ENCODE results near the gene PLXNA4. TPM values are rescaled to one million over a fixed set of nuclear protein-coding genes. Genes with fewer than 3 reads are reported as not detected.

The PLXNA4 gene
- total RNA-seq, 1 experiment from 2014 or later = not detected

DNA sequence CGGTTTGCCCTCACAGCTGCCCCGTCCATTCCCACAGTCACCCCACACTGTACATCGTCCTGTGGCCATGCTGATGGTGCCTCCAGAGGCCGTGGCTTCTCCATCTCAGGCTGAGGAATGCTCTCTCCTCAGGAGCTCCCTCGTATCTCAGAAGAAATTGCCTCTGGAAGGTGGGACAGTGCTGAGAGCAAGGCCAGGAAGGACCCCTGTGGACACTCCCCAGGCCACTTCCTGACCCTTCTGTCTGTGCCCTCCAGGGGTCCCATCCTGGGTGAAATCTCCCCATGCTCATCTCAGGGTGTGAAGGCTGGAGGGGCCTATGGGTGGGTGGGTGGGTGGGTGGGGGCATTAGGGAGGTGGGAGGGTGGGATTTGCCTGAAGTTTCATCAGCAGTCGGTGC, 454.3 kb downstream of the PLXNA4 start:
- CTCF ChIA-PET = no interaction called here

More for the DNA sequence above, 454.3 kb downstream of the PLXNA4 start:
- Histone ChIP-seq H2AFZ (ENCODE audit: low read depth, low read length, poor library complexity, severe bottlenecking) (no peak overlapping the region), H4K20me1 (ENCODE audit: insufficient read depth) (no peaks in the 10 kb centered on the region), H3K79me2 (ENCODE audit: insufficient read depth, low read length) (no peaks in the 10 kb centered on the region), H3K4me1 (ENCODE audit: control insufficient read depth in 1 of 2, insufficient read depth in 2 of 2, low read length in 2 of 2) (no peaks in the 10 kb centered on the region; a peak in 1 of 4 replicates), H3K36me3 (ENCODE audit: control insufficient read depth in 1 of 2, insufficient read depth in 2 of 2, low read length in 2 of 2) (no peaks in the 10 kb centered on the region), H3K9me2 (ENCODE audit: insufficient read depth) (no peaks in the 10 kb centered on the region), H3K4me2 (ENCODE audit: low read length) (no peak overlapping the region), H3K27me3 (ENCODE audit: insufficient read depth, low read length) (peaks cover 33% of the 10 kb centered on the region; the same call in 1 of the 2 replicates), H3K9ac (ENCODE audit: low read length) (no peak overlapping the region), H3K9me3 (ENCODE audit: control insufficient read depth in 1 of 2, insufficient read depth in 1 of 2, low read depth in 1 of 2, low read length in 2 of 2) (no peaks in the 10 kb centered on the region), H3K4me3 (replicated peaks in 1 of 2; ENCODE audit: low read depth in 1 of 2, low read length in 2 of 2) (no peak overlapping the region), H3K27ac (ENCODE audit: low read depth, low read length) (no peak overlapping the region)
- ChIA-PET POLR2A (no interaction called here), RAD21 (ENCODE audit: low non-redundant PET in 1 of 2, low total read pairs in 2 of 2, uncharacterized antibody in 2 of 2, unreplicated experiment in 2 of 2) (no interaction called here)
- ATAC-seq = no peak
- BruUV-seq (replicated peaks) = no TSS peak
- no peak for DNase-seq (ENCODE audit: low read depth, low spot score)
- TF ChIP-seq FOSL1 (IDR thresholded peaks at IDR 0.05; ENCODE audit: low read depth) (no peak), POLR2AphosphoS5 (IDR thresholded peaks at IDR 0.05; ENCODE audit: low read depth, low read length) (no peak), YY1 (IDR thresholded peaks at IDR 0.05; ENCODE audit: extremely low read depth, insufficient replicate concordance, low read depth, low read length) (no peak), ZNF274 (IDR thresholded peaks at IDR 0.05; ENCODE audit: low read depth, low read length) (no peak), EGR1 (IDR thresholded peaks at IDR 0.05; ENCODE audit: low read depth) (no peak), CBX3 (IDR thresholded peaks at IDR 0.05; ENCODE audit: low read depth) (no peak), SIN3A (IDR thresholded peaks at IDR 0.05; ENCODE audit: low read depth) (no peak), SP1 (IDR thresholded peaks at IDR 0.05; ENCODE audit: low read depth) (no peak), JUND (IDR thresholded peaks at IDR 0.05) (no peak), CEBPB (IDR thresholded peaks at IDR 0.05; ENCODE audit: low read depth) (no peak), EZH2phosphoT487 (IDR thresholded peaks at IDR 0.05; ENCODE audit: borderline replicate concordance) (no peak), TCF7L2 (IDR thresholded peaks at IDR 0.05; ENCODE audit: borderline replicate concordance, extremely low read depth, insufficient read depth, insufficient read length) (no peak), ZFX (IDR thresholded peaks at IDR 0.05) (no peak), EZH2 (IDR thresholded peaks at IDR 0.05) (no peak), SRF (IDR thresholded peaks at IDR 0.05; ENCODE audit: low read depth) (no peak)
- TF ChIP-seq, protein P1, sequence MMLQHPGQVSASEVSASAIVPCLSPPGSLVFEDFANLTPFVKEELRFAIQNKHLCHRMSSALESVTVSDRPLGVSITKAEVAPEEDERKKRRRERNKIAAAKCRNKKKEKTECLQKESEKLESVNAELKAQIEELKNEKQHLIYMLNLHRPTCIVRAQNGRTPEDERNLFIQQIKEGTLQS (IDR thresholded peaks at IDR 0.05) = no peak
- TF ChIP-seq, protein P2, sequence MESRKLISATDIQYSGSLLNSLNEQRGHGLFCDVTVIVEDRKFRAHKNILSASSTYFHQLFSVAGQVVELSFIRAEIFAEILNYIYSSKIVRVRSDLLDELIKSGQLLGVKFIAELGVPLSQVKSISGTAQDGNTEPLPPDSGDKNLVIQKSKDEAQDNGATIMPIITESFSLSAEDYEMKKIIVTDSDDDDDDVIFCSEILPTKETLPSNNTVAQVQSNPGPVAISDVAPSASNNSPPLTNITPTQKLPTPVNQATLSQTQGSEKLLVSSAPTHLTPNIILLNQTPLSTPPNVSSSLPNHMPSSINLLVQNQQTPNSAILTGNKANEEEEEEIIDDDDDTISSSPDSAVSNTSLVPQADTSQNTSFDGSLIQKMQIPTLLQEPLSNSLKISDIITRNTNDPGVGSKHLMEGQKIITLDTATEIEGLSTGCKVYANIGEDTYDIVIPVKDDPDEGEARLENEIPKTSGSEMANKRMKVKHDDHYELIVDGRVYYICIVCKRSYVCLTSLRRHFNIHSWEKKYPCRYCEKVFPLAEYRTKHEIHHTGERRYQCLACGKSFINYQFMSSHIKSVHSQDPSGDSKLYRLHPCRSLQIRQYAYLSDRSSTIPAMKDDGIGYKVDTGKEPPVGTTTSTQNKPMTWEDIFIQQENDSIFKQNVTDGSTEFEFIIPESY (IDR thresholded peaks at IDR 0.05; ENCODE audit: extremely low read depth, insufficient replicate concordance, low read length) = no peak
- TF ChIP-seq, protein P3, sequence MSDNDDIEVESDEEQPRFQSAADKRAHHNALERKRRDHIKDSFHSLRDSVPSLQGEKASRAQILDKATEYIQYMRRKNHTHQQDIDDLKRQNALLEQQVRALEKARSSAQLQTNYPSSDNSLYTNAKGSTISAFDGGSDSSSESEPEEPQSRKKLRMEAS (IDR thresholded peaks at IDR 0.05) = no peak
- TF ChIP-seq, protein P4, sequence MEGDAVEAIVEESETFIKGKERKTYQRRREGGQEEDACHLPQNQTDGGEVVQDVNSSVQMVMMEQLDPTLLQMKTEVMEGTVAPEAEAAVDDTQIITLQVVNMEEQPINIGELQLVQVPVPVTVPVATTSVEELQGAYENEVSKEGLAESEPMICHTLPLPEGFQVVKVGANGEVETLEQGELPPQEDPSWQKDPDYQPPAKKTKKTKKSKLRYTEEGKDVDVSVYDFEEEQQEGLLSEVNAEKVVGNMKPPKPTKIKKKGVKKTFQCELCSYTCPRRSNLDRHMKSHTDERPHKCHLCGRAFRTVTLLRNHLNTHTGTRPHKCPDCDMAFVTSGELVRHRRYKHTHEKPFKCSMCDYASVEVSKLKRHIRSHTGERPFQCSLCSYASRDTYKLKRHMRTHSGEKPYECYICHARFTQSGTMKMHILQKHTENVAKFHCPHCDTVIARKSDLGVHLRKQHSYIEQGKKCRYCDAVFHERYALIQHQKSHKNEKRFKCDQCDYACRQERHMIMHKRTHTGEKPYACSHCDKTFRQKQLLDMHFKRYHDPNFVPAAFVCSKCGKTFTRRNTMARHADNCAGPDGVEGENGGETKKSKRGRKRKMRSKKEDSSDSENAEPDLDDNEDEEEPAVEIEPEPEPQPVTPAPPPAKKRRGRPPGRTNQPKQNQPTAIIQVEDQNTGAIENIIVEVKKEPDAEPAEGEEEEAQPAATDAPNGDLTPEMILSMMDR (IDR thresholded peaks at IDR 0.05 in 2 of 3, conservative IDR thresholded peaks at IDR 0.05 in 1 of 3; ENCODE audit: borderline replicate concordance in 1 of 3, insufficient read depth in 1 of 3, low read depth in 2 of 3, low read length in 2 of 3) = no peak
- TF ChIP-seq, protein P5, sequence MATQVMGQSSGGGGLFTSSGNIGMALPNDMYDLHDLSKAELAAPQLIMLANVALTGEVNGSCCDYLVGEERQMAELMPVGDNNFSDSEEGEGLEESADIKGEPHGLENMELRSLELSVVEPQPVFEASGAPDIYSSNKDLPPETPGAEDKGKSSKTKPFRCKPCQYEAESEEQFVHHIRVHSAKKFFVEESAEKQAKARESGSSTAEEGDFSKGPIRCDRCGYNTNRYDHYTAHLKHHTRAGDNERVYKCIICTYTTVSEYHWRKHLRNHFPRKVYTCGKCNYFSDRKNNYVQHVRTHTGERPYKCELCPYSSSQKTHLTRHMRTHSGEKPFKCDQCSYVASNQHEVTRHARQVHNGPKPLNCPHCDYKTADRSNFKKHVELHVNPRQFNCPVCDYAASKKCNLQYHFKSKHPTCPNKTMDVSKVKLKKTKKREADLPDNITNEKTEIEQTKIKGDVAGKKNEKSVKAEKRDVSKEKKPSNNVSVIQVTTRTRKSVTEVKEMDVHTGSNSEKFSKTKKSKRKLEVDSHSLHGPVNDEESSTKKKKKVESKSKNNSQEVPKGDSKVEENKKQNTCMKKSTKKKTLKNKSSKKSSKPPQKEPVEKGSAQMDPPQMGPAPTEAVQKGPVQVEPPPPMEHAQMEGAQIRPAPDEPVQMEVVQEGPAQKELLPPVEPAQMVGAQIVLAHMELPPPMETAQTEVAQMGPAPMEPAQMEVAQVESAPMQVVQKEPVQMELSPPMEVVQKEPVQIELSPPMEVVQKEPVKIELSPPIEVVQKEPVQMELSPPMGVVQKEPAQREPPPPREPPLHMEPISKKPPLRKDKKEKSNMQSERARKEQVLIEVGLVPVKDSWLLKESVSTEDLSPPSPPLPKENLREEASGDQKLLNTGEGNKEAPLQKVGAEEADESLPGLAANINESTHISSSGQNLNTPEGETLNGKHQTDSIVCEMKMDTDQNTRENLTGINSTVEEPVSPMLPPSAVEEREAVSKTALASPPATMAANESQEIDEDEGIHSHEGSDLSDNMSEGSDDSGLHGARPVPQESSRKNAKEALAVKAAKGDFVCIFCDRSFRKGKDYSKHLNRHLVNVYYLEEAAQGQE (IDR thresholded peaks at IDR 0.05; ENCODE audit: low read depth) = no peak
- intact Hi-C loops (cut with micrococcal nuclease) = no loop called here
